DMS153 treated with DMSO at 0.1 percent for 48 hours (cell line): ENCODE measurements around the gene ARID3B.
A peak's percentile ranks its signal among the peaks of the same experiment; 100 is the strongest.
"Not testable (repeated sequence)": the region's sequence is repeated elsewhere in the genome, so short reads cannot be mapped to it uniquely, and the experiment has no call there.

Experiments used
- DNase-seq: peaks from one replicate; lab custom pipeline; 2025; ENCODE audit not compliant: unreplicated experiment; lab: John Stamatoyannopoulos, UW

Gene ARID3B

GRCh38 chr15:74540761-74541493, at the start of gene ARID3B:
Gene ARID3B, plus strand, starts transcription at chr15:74541220. Its CDS starts 2,717 bp downstream, at chr15:74543937.
- peak; percentile 56 for DNase-seq

- DNase-seq = no peak
These were observed 44.4 kb upstream of the ARID3B start for GRCh38 chr15:74496648-74497047.

- peak; percentile 78 for DNase-seq
These were observed 43.4 kb upstream of the ARID3B start for GRCh38 chr15:74497584-74497983.

- no peak for DNase-seq
These were observed 41.7 kb upstream of the ARID3B start for GRCh38 chr15:74499366-74499765.

- DNase-seq = no peak
These were observed 40.6 kb upstream of the ARID3B start for GRCh38 chr15:74500401-74500800.

GRCh38 chr15:74502301-74502700, 38.7 kb upstream of the ARID3B start:
- DNase-seq = no peak

GRCh38 chr15:74504418-74504817, 36.6 kb upstream of the ARID3B start:
- DNase-seq = no peak

GRCh38 chr15:74504836-74505235, 36.2 kb upstream of the ARID3B start:
- no peak for DNase-seq

GRCh38 chr15:74505837-74506514, 35.0 kb upstream of the ARID3B start:
- DNase-seq = no peak

- DNase-seq = no peak
These were observed 34.5 kb upstream of the ARID3B start for GRCh38 chr15:74506515-74506840.

GRCh38 chr15:74511583-74511982, 29.4 kb upstream of the ARID3B start:
- no peak for DNase-seq

- DNase-seq = not testable (repeated sequence)
These were observed 27.0 kb upstream of the ARID3B start for GRCh38 chr15:74514059-74514458.

- DNase-seq = no peak
These were observed 23.9 kb upstream of the ARID3B start for GRCh38 chr15:74517096-74517495.

GRCh38 chr15:74519311-74519710, 21.7 kb upstream of the ARID3B start:
- no peak for DNase-seq

GRCh38 chr15:74520407-74520806, 20.6 kb upstream of the ARID3B start:
- no peak for DNase-seq

GRCh38 chr15:74523982-74524381, 17.0 kb upstream of the ARID3B start:
- no peak for DNase-seq

- no peak for DNase-seq
These were observed 15.7 kb upstream of the ARID3B start for GRCh38 chr15:74525309-74525708.

- no peak for DNase-seq
These were observed 15.1 kb upstream of the ARID3B start for GRCh38 chr15:74525945-74526344.

- no peak for DNase-seq
These were observed 12.1 kb upstream of the ARID3B start for GRCh38 chr15:74528876-74529275.

GRCh38 chr15:74529921-74530320, 11.1 kb upstream of the ARID3B start:
- DNase-seq = no peak

- DNase-seq = no peak
These were observed 10.3 kb upstream of the ARID3B start for GRCh38 chr15:74530771-74531143.

- DNase-seq = no peak
These were observed 9.7 kb upstream of the ARID3B start for GRCh38 chr15:74531144-74531811.
